Neural progenitor cell (in vitro differentiated cells): ENCODE measurements around the gene BEND7.

Experiments used
- CTCF ChIP-seq: fragments of 200-600 bp; sonication (generic); IDR thresholded peaks from 2 replicates; pipeline ENCODE4 v1.5.1; 2017; ENCODE audit warnings: antibody characterized with exemption, mild to moderate bottlenecking
- EZH2 ChIP-seq: fragments of 200-600 bp; sonication (generic); IDR thresholded peaks from 2 replicates; pipeline ENCODE4 v1.6.1; 2017; ENCODE audit warnings: antibody characterized with exemption, mild to moderate bottlenecking, moderate library complexity

- TF ChIP-seq CTCF: no peak
- TF ChIP-seq EZH2: no peak
Observed at GRCh38 chr10:13462551-13462950, 66.3 kb downstream of the BEND7 start.
